Endothelial cell of umbilical vein (primary cell): ENCODE measurements around the gene ATXN7. TPM values are rescaled to one million over a fixed set of nuclear protein-coding genes. Genes with fewer than 3 reads are reported as not detected.

Experiments
- BruUV-seq: library from RNA; stranded (reverse); fragments of 400-500 nt; replicated peaks from 2 replicates; lab custom pipeline; 2021; lab: Mats Ljungman, UMichigan
- CTCF ChIA-PET: fragments of 300-600, 350-600 bp; sonication (Branson Sonifier 250); formaldehyde crosslinking; loops from one replicate; lab custom pipeline; 2021; ENCODE audit warnings: antibody characterized with exemption, inconsistent platforms; lab: Charles Lee
- POLR2A ChIA-PET: fragments of 300-600, 350-600 bp; sonication (Branson Sonifier 250); formaldehyde crosslinking; loops from one replicate; lab custom pipeline; 2021; ENCODE audit warnings: antibody characterized with exemption, inconsistent platforms; lab: Charles Lee
- DNase-seq: peaks from one replicate; pipeline ENCODE4 v3.0.0-alpha.2; 2011; ENCODE audit warnings: low read depth, low spot score
- FAIRE-seq: peaks from 2 replicates; lab custom pipeline; 2011; peaks lifted over from hg19 to GRCh38; lab: Jason Lieb, UNC
- H2AFZ ChIP-seq: 2 replicates; pipeline ENCODE4 v1.6.0; 2012; ENCODE audit warnings: low read depth, low read length, control low read depth, inconsistent platforms
- H3K27ac ChIP-seq: 2 replicates; pipeline ENCODE4 v1.5.1; 2011; ENCODE audit warnings: low read depth, mild to moderate bottlenecking, control low read depth, low read length, moderate library complexity; ENCODE audit not compliant: insufficient read depth
- H3K27me3 ChIP-seq, 2 experiments: 2 replicates each; pipeline versions ENCODE4 v1.6.0 to v1.6.1; 2011; ENCODE audit warnings: low read length in 2 of 2, mixed read lengths in 1 of 2; ENCODE audit not compliant: control insufficient read depth in 2 of 2, insufficient read depth in 2 of 2
- H3K36me3 ChIP-seq, 2 experiments: 2 replicates in 1 of 2; 3 replicates in 1 of 2; pipeline ENCODE4 v1.5.1; 2011; ENCODE audit warnings: low read length in 2 of 2, mild to moderate bottlenecking in 1 of 2, moderate library complexity in 1 of 2; ENCODE audit not compliant: control insufficient read depth in 2 of 2, insufficient read depth in 2 of 2; ENCODE audit errors: extremely low read depth in 1 of 2
- H3K4me1 ChIP-seq: 3 replicates; pipeline ENCODE4 v1.5.1; 2011; ENCODE audit warnings: mild to moderate bottlenecking, low read length; ENCODE audit not compliant: control insufficient read depth, insufficient read depth; ENCODE audit errors: extremely low read depth
- H3K4me2 ChIP-seq: 2 replicates; pipeline ENCODE4 v1.6.1; 2011; ENCODE audit warnings: low read length, control low read depth, mixed read lengths; ENCODE audit not compliant: insufficient read depth
- H3K4me3 ChIP-seq, 3 experiments: fragments of 200-600 bp in 1 of 3; sonication (generic), shearing (Covaris generic) in 1 of 3; replicated peaks in 1 of 3; 2 replicates each; pipeline ENCODE4 v1.5.1; 2011 to 2016; ENCODE audit warnings: control low read depth in 3 of 3, low read length in 3 of 3, mild to moderate bottlenecking in 2 of 3, inconsistent platforms in 1 of 3, low read depth in 1 of 3, moderate library complexity in 1 of 3; ENCODE audit not compliant: insufficient read depth in 1 of 3
- H3K79me2 ChIP-seq: 2 replicates; pipeline ENCODE4 v1.6.0; 2012; ENCODE audit warnings: low read length, inconsistent platforms; ENCODE audit not compliant: control insufficient read depth, insufficient read depth
- H3K9ac ChIP-seq: replicated peaks from 2 replicates; pipeline ENCODE3; 2011; ENCODE audit warnings: low read length, control low read depth; ENCODE audit not compliant: insufficient read depth; ENCODE audit errors: extremely low read depth
- H3K9me1 ChIP-seq: replicated peaks from 3 replicates; pipeline ENCODE4 v1.6.0; 2011; ENCODE audit warnings: mild to moderate bottlenecking, low read length; ENCODE audit not compliant: control insufficient read depth, insufficient read depth; ENCODE audit errors: extremely low read depth
- H3K9me3 ChIP-seq: replicated peaks from 2 replicates; pipeline ENCODE4 v1.5.1; 2012; ENCODE audit warnings: low read length, inconsistent platforms; ENCODE audit not compliant: control insufficient read depth, insufficient read depth
- H4K20me1 ChIP-seq: replicated peaks from 2 replicates; pipeline ENCODE3; 2011; ENCODE audit warnings: mild to moderate bottlenecking, low read length; ENCODE audit not compliant: control insufficient read depth, insufficient read depth; ENCODE audit errors: extremely low read depth
- CTCF ChIP-seq, 2 donors: IDR thresholded peaks; 1 replicate in 1 of 2; 2 replicates in 1 of 2; pipeline ENCODE4 v1.5.1; 2011; ENCODE audit warnings: low read length in 2 of 2, mild to moderate bottlenecking in 2 of 2, moderate library complexity in 2 of 2, control low read depth in 1 of 2, inconsistent platforms in 1 of 2, low read depth in 1 of 2; ENCODE audit not compliant: insufficient read depth in 1 of 2; ENCODE audit errors: extremely low read depth in 1 of 2
- EZH2 ChIP-seq: IDR thresholded peaks from 2 replicates; pipeline ENCODE4 v1.6.1; 2012; ENCODE audit warnings: borderline replicate concordance, low read depth, mild to moderate bottlenecking, moderate library complexity, low read length, inconsistent platforms; ENCODE audit not compliant: severe bottlenecking
- FOS ChIP-seq: IDR thresholded peaks from 2 replicates; pipeline ENCODE4 v1.6.1; 2011; ENCODE audit warnings: mild to moderate bottlenecking, low read length, moderate library complexity, borderline replicate concordance; ENCODE audit not compliant: insufficient read depth
- GATA2 ChIP-seq: IDR thresholded peaks from 2 replicates; pipeline ENCODE4 v1.7.0; 2011; ENCODE audit warnings: low read depth, mild to moderate bottlenecking, moderate library complexity, mixed read lengths, low read length; ENCODE audit not compliant: insufficient read length, insufficient read depth
- JUN ChIP-seq: IDR thresholded peaks from 2 replicates; pipeline ENCODE4 v1.6.1; 2011; ENCODE audit warnings: borderline replicate concordance, low read depth; ENCODE audit not compliant: insufficient read length, insufficient read depth
- MAX ChIP-seq: IDR thresholded peaks from 2 replicates; pipeline ENCODE4 v1.6.1; 2011; ENCODE audit not compliant: insufficient read depth, insufficient read length
- MYC ChIP-seq: IDR thresholded peaks from one replicate; pipeline ENCODE4 v1.6.1; 2011; ENCODE audit warnings: mild to moderate bottlenecking, low read depth, low read length
- POLR2A ChIP-seq: IDR thresholded peaks from 2 replicates; pipeline ENCODE4 v1.6.1; 2012; ENCODE audit warnings: low read depth, mild to moderate bottlenecking, control low read depth, low read length
- POLR2AphosphoS5 ChIP-seq: IDR thresholded peaks from 2 replicates; pipeline ENCODE4 v1.6.1; 2012; ENCODE audit warnings: low read depth, mild to moderate bottlenecking, control low read depth, low read length, moderate library complexity; ENCODE audit not compliant: insufficient read depth
- dilution Hi-C: fragments of 300-500 bp; cut with MboI; formaldehyde crosslinking; loops from one replicate; pipeline ENCODE4 v1.15.0; 2019; ENCODE audit warnings: low sequenced_read_pairs; ENCODE audit not compliant: extremely low pct_ligation_motif_present
- intact Hi-C: fragments of 100-400 bp; cut with micrococcal nuclease; formaldehyde crosslinking; loops from one replicate; pipeline ENCODE4 v1.10.0; 2022
- polyA plus RNA-seq, 4 experiments: library from polyadenylated mRNA; depleted of rRNA in 3 of 4; stranded (reverse) in 3 of 4; unstranded in 1 of 4; fragments of >200 nt; gene quantifications; 2 replicates each; pipeline versions ENCODE4 v1.2.1 to v1.2.3, GENCODE V29; 2011 to 2012; ENCODE audit warnings: missing spikeins in 1 of 4
- total RNA-seq: library from RNA; stranded (reverse); gene quantifications from 2 replicates; pipeline ENCODE4 v1.2.3, GENCODE V29; 2021

ATXN7 gene
- total and polyA plus RNA-seq, 2 donors (not counting 3 experiments of a cell fraction or from before 2014, with no cell fraction given), result 21.2 to 34.7 TPM

GRCh38 chr3:64037084-64037483 lies 173.4 kb downstream of the ATXN7 start:
- dilution Hi-C loops (loop anchor here (25.0 kb wide), 1 partner anchor 425 kb away; no protein-coding TSS in a partner anchor), intact Hi-C loops (no loop called here)
- H3K4me2 ChIP-seq, result no peak overlapping the region
- no peaks in the 10 kb centered on the region for H3K36me3 ChIP-seq
- TF ChIP-seq FOS (no peak), GATA2 (no peak), MAX (no peak), MYC (no peak), JUN (no peak), POLR2A (no peak), POLR2AphosphoS5 (no peak), CTCF (IDR thresholded peaks at IDR 0.05; ENCODE audit: extremely low read depth in 1 of 2, insufficient read depth in 1 of 2, low read depth in 1 of 2, low read length in 2 of 2) (no peak), EZH2 (no peak)
- ChIA-PET POLR2A (no interaction called here), CTCF (no interaction called here)
- H3K9me3 ChIP-seq, result no peaks in the 10 kb centered on the region
- H3K4me1 ChIP-seq, result no peaks in the 10 kb centered on the region
- no peak overlapping the region for H2AFZ ChIP-seq
- H3K27me3 ChIP-seq, result peaks cover 15 to 26% of the 10 kb centered on the region in 2 experiments
- H3K9me1 ChIP-seq, result no peaks in the 10 kb centered on the region
- no peak overlapping the region for H3K4me3 ChIP-seq
- H3K9ac ChIP-seq, result no peak overlapping the region
- no peak overlapping the region for H3K27ac ChIP-seq
- H3K79me2 ChIP-seq, result no peaks in the 10 kb centered on the region
- FAIRE-seq, result no peak
- no TSS peak for BruUV-seq
- no peak for DNase-seq
- no peaks in the 10 kb centered on the region for H4K20me1 ChIP-seq
